HepG2 (cell line): ENCODE measurements around the gene ZNF705A. TPM values are rescaled to one million over a fixed set of nuclear protein-coding genes. Genes with fewer than 3 reads are reported as not detected.
"Not testable (repeated sequence)": the region's sequence is repeated elsewhere in the genome, so short reads cannot be mapped to it uniquely, and the experiment has no call there.

Experiments
- ATAC-seq: fragments of 200-7000 bp; cut with Tn5 transposase; 3 replicates; pipeline ENCODE4 v1.9.1; 2020; ENCODE audit warnings: mild to moderate bottlenecking, moderate library complexity
- BruUV-seq: library from RNA; stranded (reverse); fragments of 400-500 nt; replicated peaks from 2 replicates; lab custom pipeline; 2021; lab: Mats Ljungman, UMichigan
- CTCF ChIA-PET: fragments of 300-600 bp; formaldehyde crosslinking; extraction: SDS; loops from one replicate; lab custom pipeline; 2021; ENCODE audit warnings: low total read pairs, inconsistent platforms, low intra/inter-chr PET ratio; lab: Yijun Ruan, JAX
- POLR2A ChIA-PET: fragments of 350-600 bp; sonication (Branson Sonifier 250); formaldehyde crosslinking; loops from one replicate; lab custom pipeline; 2020; ENCODE audit warnings: antibody characterized with exemption, inconsistent platforms; lab: Yijun Ruan, JAX
- DNase-seq: peaks from one replicate; pipeline ENCODE4 v3.0.0-alpha.2; 2015; ENCODE audit warnings: low spot score
- FAIRE-seq: peaks from 3 replicates; lab custom pipeline; 2011; peaks lifted over from hg19 to GRCh38; lab: Jason Lieb, UNC
- H2AFZ ChIP-seq: one replicate; pipeline ENCODE4 v1.6.1; 2011; ENCODE audit warnings: low read length, inconsistent platforms
- H3K27ac ChIP-seq: fragments of 300-600 bp; 3 replicates; pipeline ENCODE4 v1.8.0; 2011; ENCODE audit warnings: mixed run types, mild to moderate bottlenecking, mixed read lengths, low read length, inconsistent platforms; ENCODE audit not compliant: insufficient read depth; ENCODE audit errors: extremely low read length
- H3K27me3 ChIP-seq, 2 experiments: fragments of 200-600 bp in 1 of 2; 2 replicates in 1 of 2; 3 replicates in 1 of 2; pipeline versions ENCODE4 v1.6.0 to v1.8.0; 2011; ENCODE audit warnings: low read length in 2 of 2, mild to moderate bottlenecking in 2 of 2, moderate library complexity in 2 of 2, inconsistent platforms in 1 of 2; ENCODE audit not compliant: insufficient read depth in 2 of 2, control insufficient read depth in 1 of 2
- H3K36me3 ChIP-seq, 2 experiments: fragments of 200-600 bp in 1 of 2; replicated peaks in 1 of 2; 2 replicates in 1 of 2; 3 replicates in 1 of 2; pipeline versions ENCODE4 v1.5.1 to v1.8.0; 2011; ENCODE audit warnings: low read length in 2 of 2, inconsistent platforms in 1 of 2; ENCODE audit not compliant: insufficient read depth in 2 of 2, control insufficient read depth in 1 of 2
- H3K4me1 ChIP-seq: 2 replicates; pipeline ENCODE4 v1.5.1; 2012; ENCODE audit warnings: low read length, inconsistent platforms; ENCODE audit not compliant: insufficient read depth
- H3K4me2 ChIP-seq: 2 replicates; pipeline ENCODE4 v1.6.0; 2011; ENCODE audit warnings: low read depth, low read length, inconsistent platforms
- H3K4me3 ChIP-seq, 3 experiments: fragments of 200-600 bp in 1 of 3; sonication (generic), shearing (Covaris generic) in 1 of 3; replicated peaks in 1 of 3; 2 replicates each; pipeline ENCODE4 v1.5.1; 2011 to 2016; ENCODE audit warnings: low read length in 3 of 3, inconsistent platforms in 2 of 3, low read depth in 2 of 3, mild to moderate bottlenecking in 2 of 3, control low read depth in 1 of 3, mixed read lengths in 1 of 3; ENCODE audit not compliant: insufficient read depth in 1 of 3
- H3K79me2 ChIP-seq: one replicate; pipeline ENCODE4 v1.6.1; 2011; ENCODE audit warnings: low read length, inconsistent platforms; ENCODE audit not compliant: insufficient read depth
- H3K9ac ChIP-seq: 2 replicates; pipeline ENCODE4 v1.6.0; 2011; ENCODE audit warnings: mild to moderate bottlenecking, low read depth, low read length, inconsistent platforms; ENCODE audit not compliant: insufficient read depth
- H3K9me3 ChIP-seq: 2 replicates; pipeline ENCODE4 v1.5.1; 2012; ENCODE audit warnings: mild to moderate bottlenecking, low read length
- H4K20me1 ChIP-seq: 2 replicates; pipeline ENCODE4 v1.6.0; 2011; ENCODE audit warnings: inconsistent platforms, mild to moderate bottlenecking, low read length, moderate library complexity; ENCODE audit not compliant: insufficient read depth
- FOXP1 ChIP-seq, 2 experiments: fragments of 450-650 bp in 1 of 2; IDR thresholded peaks; 2 replicates each; pipeline ENCODE4 v1.6.1; 2017 to 2018; ENCODE audit warnings: antibody characterized with exemption in 1 of 2
- HNRNPK ChIP-seq: fragments of 200-400 bp; formaldehyde crosslinking; IDR thresholded peaks from 2 replicates; pipeline ENCODE4 v1.6.1; 2018; ENCODE audit warnings: low read length, low read depth, moderate library complexity, mild to moderate bottlenecking; ENCODE audit not compliant: poor library complexity, severe bottlenecking
- NFE2L2 ChIP-seq: fragments of 150-350 bp; IDR thresholded peaks from 2 replicates; pipeline ENCODE4 v1.6.1; 2014; ENCODE audit warnings: low read length
- RARA ChIP-seq: IDR thresholded peaks from 2 replicates; pipeline ENCODE4 v1.6.1; 2016; ENCODE audit warnings: missing genetic modification reagents, missing compliant biosample characterization
- TEAD2 ChIP-seq: sonication (generic); formaldehyde crosslinking; IDR thresholded peaks from 2 replicates; pipeline ENCODE4 v1.9.0; 2021; ENCODE audit warnings: missing genetic modification reagents
- ZFP36 ChIP-seq: fragments of 150-350 bp; IDR thresholded peaks from 2 replicates; pipeline ENCODE4 v1.6.1; 2018; ENCODE audit warnings: borderline replicate concordance, low read length, low read depth; ENCODE audit not compliant: partially characterized antibody
- ZNF850 ChIP-seq: sonication (generic); formaldehyde crosslinking; conservative IDR thresholded peaks from 2 replicates; pipeline ENCODE4 v1.9.0; 2021; ENCODE audit warnings: mild to moderate bottlenecking, missing genetic modification reagents
- WGBS: methylation state at CpG from one replicate; pipeline ENCODE4 v1.1.6; 2017; ENCODE audit warnings: low lambda C conversion rate; 5-methylcytosine and 5-hydroxymethylcytosine counted together
- in situ Hi-C: cut with HindIII; loops from 2 replicates; pipeline ENCODE4 v1.10.0; 2017; ENCODE audit warnings: low pct_unique_long_range_greater_than_20kb; ENCODE audit not compliant: extremely low pct_ligation_motif_present
- intact Hi-C: fragments of 100-400 bp; cut with micrococcal nuclease; formaldehyde crosslinking; loops from one replicate; pipeline ENCODE4 v1.10.0; 2022; ENCODE audit not compliant: unreplicated experiment
- polyA plus RNA-seq, 8 experiments: library from polyadenylated mRNA; depleted of rRNA in 3 of 8; stranded (reverse) in 7 of 8; unstranded in 1 of 8; fragments of >200 nt; fragmentation: Illumina TruSeq in 4 of 8; extraction: Trizol in 4 of 8; gene quantifications; 2 replicates each; pipeline versions ENCODE4 v1.2.1 to v1.2.3, GENCODE V29; 2011 to 2016; ENCODE audit warnings: low read depth in 4 of 8, missing spikeins in 1 of 8, mixed read lengths in 1 of 8; ENCODE audit not compliant: insufficient read depth in 1 of 8
- total RNA-seq, 5 experiments: library from RNA; depleted of rRNA; stranded (reverse); fragments of >200 nt; fragmentation: Illumina TruSeq; extraction: Trizol; gene quantifications; 2 replicates each; pipeline ENCODE4 v1.2.3, GENCODE V29; 2016; ENCODE audit warnings: low read depth in 1 of 5
- TF ChIP-seq, protein P1 (sequence below): sonication (generic); formaldehyde crosslinking; IDR thresholded peaks from 2 replicates; pipeline ENCODE4 v1.5.0; 2020; ENCODE audit warnings: mild to moderate bottlenecking, missing genetic modification reagents

Gene ZNF705A
- total and polyA plus RNA-seq, 2 of the 13 experiments (the other 11 are each of a cell fraction or from before 2014, with no cell fraction given), result not detected

DNA sequence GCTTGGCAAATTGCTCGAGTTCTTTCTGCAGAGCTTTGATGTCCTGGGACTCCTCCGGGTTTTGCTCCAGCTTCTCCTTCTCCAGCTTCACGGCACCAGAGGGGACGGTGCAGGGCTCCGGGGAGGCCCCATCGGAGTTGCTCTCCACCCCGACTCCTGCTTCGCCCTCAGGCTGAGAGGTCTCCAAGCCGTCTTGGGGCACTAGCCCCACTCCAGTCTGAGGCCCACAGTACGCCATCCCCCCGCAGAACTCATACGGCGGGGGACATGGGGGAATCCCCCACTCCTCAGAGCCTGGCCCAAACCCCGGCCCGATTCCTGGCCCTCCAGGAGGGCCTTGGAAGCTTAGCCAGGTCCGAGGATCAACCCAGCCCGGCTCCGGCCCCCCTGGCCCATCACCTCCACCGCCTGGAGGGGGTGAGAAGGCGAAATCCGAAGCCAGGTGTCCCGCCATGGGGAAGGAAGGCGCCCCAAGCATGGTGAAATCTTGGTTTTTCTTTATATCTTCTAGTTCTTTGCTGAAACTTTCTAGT is 22.4 kb upstream of the ZNF705A start:
- H3K4me1 ChIP-seq, H3K27me3 ChIP-seq, DNase-seq, H3K9ac ChIP-seq, intact Hi-C loops, ATAC-seq, CTCF ChIA-PET, H3K9me3 ChIP-seq, H3K36me3 ChIP-seq, H3K27ac ChIP-seq, POLR2A ChIA-PET, in situ Hi-C loops, BruUV-seq, H3K4me3 ChIP-seq, H3K79me2 ChIP-seq, FAIRE-seq, H3K4me2 ChIP-seq, H2AFZ ChIP-seq, H4K20me1 ChIP-seq: not testable (repeated sequence)
- 78% methylated on average over 18 of the region's 23 CpGs for WGBS

DNA sequence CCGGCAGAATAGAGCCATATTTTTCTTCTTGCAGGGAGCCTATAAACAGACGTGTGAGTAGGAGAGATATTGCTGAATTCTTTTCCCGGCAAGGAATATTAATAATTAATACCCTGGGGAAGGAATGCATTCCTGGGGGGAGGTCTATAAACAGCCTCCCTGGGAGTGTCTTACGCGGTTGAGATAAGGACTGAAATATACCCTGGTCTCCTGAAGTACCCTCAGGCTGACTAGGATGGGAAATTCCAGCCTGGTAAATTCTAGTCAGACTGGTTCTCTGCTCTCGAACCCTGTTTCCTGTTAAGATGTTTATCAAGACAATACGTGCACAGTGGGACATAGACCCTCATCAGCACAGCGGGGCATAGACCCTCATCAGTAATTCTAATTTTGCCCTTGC is 15.2 kb upstream of the ZNF705A start:
- DNase-seq, H3K4me1 ChIP-seq, BruUV-seq, in situ Hi-C loops, H3K4me2 ChIP-seq, H3K9me3 ChIP-seq, FAIRE-seq, H3K4me3 ChIP-seq, H3K36me3 ChIP-seq, ATAC-seq, H3K79me2 ChIP-seq, H3K27ac ChIP-seq, POLR2A ChIA-PET, H3K9ac ChIP-seq, H2AFZ ChIP-seq, intact Hi-C loops, H4K20me1 ChIP-seq, CTCF ChIA-PET: not testable (repeated sequence)
- WGBS, result 65% methylated on average over 8 of the region's 8 CpGs
- peaks cover 0 to 13% of the 10 kb centered on the region in 2 experiments; a peak in 2 of 5 replicates for H3K27me3 ChIP-seq

DNA sequence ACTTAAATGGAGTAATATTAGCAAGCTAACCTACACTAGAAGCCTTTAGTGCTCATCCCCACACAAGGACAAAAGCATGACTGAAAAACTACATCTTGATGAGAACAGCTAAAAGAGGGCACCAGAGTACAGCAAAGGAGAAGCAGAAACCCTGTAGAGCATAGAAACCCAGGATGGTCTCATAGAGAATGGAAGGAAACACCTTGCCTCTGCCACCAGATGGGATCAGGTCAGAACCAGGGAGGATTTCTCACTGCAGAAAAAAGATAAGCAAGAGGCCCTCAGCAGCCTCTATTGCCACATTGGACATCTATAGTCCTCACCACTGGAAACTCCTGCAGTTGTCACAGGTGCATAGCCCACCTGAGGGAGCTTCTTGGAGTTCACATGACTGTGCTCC is 13.6 kb upstream of the ZNF705A start:
- Histone ChIP-seq H3K79me2 (no peaks in the 10 kb centered on the region), H3K27ac (no peak overlapping the region), H2AFZ (no peak overlapping the region), H3K9me3 (no peaks in the 10 kb centered on the region), H3K4me1 (no peaks in the 10 kb centered on the region), H3K36me3 (no peaks in the 10 kb centered on the region), H3K9ac (no peak overlapping the region), H3K4me3 (no peak overlapping the region), H3K27me3 (peaks cover 0 to 15% of the 10 kb centered on the region in 2 experiments; a peak in 2 of 5 replicates), H3K4me2 (no peak overlapping the region), H4K20me1 (no peaks in the 10 kb centered on the region)
- ChIA-PET CTCF (no interaction called here), POLR2A (no interaction called here)
- intact Hi-C loops, result no loop called here
- no peak for TF ChIP-seq TEAD2 (CRISPR knock-in tag)
- no peak for TF ChIP-seq NFE2L2
- TF ChIP-seq RARA (CRISPR knock-in tag), result no peak
- TF ChIP-seq, protein P1, sequence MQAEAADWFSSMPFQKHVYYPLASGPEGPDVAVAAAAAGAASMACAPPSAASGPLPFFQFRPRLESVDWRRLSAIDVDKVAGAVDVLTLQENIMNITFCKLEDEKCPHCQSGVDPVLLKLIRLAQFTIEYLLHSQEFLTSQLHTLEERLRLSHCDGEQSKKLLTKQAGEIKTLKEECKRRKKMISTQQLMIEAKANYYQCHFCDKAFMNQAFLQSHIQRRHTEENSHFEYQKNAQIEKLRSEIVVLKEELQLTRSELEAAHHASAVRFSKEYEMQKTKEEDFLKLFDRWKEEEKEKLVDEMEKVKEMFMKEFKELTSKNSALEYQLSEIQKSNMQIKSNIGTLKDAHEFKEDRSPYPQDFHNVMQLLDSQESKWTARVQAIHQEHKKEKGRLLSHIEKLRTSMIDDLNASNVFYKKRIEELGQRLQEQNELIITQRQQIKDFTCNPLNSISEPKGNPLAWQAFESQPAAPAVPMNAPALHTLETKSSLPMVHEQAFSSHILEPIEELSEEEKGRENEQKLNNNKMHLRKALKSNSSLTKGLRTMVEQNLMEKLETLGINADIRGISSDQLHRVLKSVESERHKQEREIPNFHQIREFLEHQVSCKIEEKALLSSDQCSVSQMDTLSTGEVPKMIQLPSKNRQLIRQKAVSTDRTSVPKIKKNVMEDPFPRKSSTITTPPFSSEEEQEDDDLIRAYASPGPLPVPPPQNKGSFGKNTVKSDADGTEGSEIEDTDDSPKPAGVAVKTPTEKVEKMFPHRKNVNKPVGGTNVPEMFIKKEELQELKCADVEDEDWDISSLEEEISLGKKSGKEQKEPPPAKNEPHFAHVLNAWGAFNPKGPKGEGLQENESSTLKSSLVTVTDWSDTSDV (CRISPR knock-in tag), result no peak
- no peak for TF ChIP-seq HNRNPK
- TF ChIP-seq ZFP36, result no peak
- TF ChIP-seq ZNF850 (CRISPR knock-in tag), result no peak
- TF ChIP-seq FOXP1 (IDR thresholded peaks at IDR 0.05), result no peak
- no peak for TF ChIP-seq FOXP1 (CRISPR knock-in tag; IDR thresholded peaks at IDR 0.05)
- no peak for DNase-seq
- FAIRE-seq, result no peak
- ATAC-seq, result no peak
- BruUV-seq, result no TSS peak
- in situ Hi-C loops, result no loop called here
